Activated naive CD8-positive, alpha-beta T cell treated with anti-CD3 and anti-CD28 coated beads, Interleukin-2, amount 10 ng/mL, durations not matched to agents 7 days and 5 days (primary cell): ENCODE results near the gene PLAC9. TPM values are rescaled to one million over a fixed set of nuclear protein-coding genes. Genes with fewer than 3 reads are reported as not detected.
A peak's percentile ranks its signal among the peaks of the same experiment; 100 is the strongest.
"Not testable (repeated sequence)": the region's sequence is repeated elsewhere in the genome, so short reads cannot be mapped to it uniquely, and the experiment has no call there.

Source experiments
- ATAC-seq: fragments of 150-1000 bp; cut with Tn5 transposase; one replicate; pipeline ENCODE4 v1.10.0; 2021; ENCODE audit warnings: low read depth, moderate library complexity
- POLR2A ChIA-PET: fragments of 350-600 bp; sonication (Branson Sonifier 250); formaldehyde crosslinking; loops from one replicate; lab custom pipeline; 2021; ENCODE audit warnings: antibody characterized with exemption; lab: Charles Lee
- DNase-seq: peaks from one replicate; pipeline ENCODE4 v3.0.0; 2021
- H3K27ac Mint-ChIP-seq: one replicate; pipeline ENCODE4 v1.8.0; 2022; ENCODE audit warnings: mild to moderate bottlenecking, mixed read lengths
- H3K27me3 Mint-ChIP-seq: one replicate; pipeline ENCODE4 v1.8.0; 2022; ENCODE audit warnings: mild to moderate bottlenecking, moderate library complexity, mixed read lengths
- H3K36me3 Mint-ChIP-seq: one replicate; pipeline ENCODE4 v1.8.0; 2021; ENCODE audit warnings: mild to moderate bottlenecking, mixed read lengths
- H3K4me1 Mint-ChIP-seq: one replicate; pipeline ENCODE4 v1.8.0; 2021; ENCODE audit warnings: mixed read lengths
- H3K4me3 Mint-ChIP-seq: one replicate; pipeline ENCODE4 v1.8.0; 2022; ENCODE audit warnings: mild to moderate bottlenecking, moderate library complexity, mixed read lengths
- H3K9me3 Mint-ChIP-seq: one replicate; pipeline ENCODE4 v1.8.0; 2021; ENCODE audit warnings: mixed read lengths
- total RNA-seq, 2 experiments: library from RNA; stranded (reverse); gene quantifications; one replicate each; pipeline ENCODE4 v1.2.3, GENCODE V29; 2021

The PLAC9 gene
- total RNA-seq, 2 experiments from 2014 or later: not detected

DNA sequence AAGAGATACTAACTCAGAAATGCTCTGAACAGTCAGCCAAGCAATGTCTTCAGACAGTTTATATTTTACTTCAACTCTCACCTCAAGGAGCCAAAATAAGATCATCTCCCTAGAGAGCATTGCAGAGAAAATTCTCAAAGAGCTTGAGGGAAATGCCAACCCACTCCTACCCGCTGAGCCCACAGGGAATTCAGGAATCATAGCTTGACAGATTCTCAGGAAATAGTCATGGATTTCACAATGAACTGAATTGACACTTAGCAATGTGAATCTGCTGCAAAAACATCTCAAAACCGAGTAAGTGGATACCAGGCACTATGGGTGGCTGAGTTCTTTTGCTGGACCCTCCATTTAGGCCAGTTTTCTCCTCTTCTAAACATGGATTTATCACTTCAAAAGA, 9.8 kb upstream of the PLAC9 start:
- no peak overlapping the region for H3K27ac Mint-ChIP-seq
- POLR2A ChIA-PET: no interaction called here

DNA sequence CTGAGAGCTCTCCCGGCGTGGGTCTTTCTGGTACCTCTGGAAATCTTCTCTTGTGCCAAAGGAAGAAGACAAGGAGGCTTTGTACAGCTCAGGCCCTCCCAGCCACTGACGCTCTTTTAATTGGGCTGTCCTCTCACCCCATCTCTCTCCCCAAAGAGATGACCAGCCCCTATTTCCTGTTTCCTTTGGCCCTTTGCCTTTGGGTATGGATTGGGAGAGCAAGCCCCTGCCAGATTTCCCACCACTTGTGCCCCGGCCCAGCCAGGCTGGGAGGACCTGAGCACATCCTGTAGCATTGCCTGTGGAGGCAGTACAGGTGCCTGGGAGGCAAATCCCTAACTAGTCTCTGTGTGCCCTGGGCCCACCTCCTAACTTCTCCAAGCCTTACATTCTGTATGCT, 5.7 kb upstream of the PLAC9 start:
- POLR2A ChIA-PET: no interaction called here
- Mint-ChIP-seq H3K4me3 (no peak overlapping the region), H3K27ac (no peak overlapping the region), H3K36me3 (no peaks in the 10 kb centered on the region), H3K27me3 (peaks cover 20% of the 10 kb centered on the region), H3K9me3 (no peaks in the 10 kb centered on the region), H3K4me1 (no peaks in the 10 kb centered on the region)
- no peak for DNase-seq
- ATAC-seq: no peak

More for the DNA sequence above, 9.8 kb upstream of the PLAC9 start:
- H3K27me3 Mint-ChIP-seq: peaks cover 26% of the 10 kb centered on the region
- H3K4me1 Mint-ChIP-seq: no peaks in the 10 kb centered on the region
- H3K4me3 Mint-ChIP-seq: no peak overlapping the region
- H3K9me3 Mint-ChIP-seq: no peaks in the 10 kb centered on the region
- DNase-seq: no peak
- no peaks in the 10 kb centered on the region for H3K36me3 Mint-ChIP-seq
- no peak for ATAC-seq

DNA sequence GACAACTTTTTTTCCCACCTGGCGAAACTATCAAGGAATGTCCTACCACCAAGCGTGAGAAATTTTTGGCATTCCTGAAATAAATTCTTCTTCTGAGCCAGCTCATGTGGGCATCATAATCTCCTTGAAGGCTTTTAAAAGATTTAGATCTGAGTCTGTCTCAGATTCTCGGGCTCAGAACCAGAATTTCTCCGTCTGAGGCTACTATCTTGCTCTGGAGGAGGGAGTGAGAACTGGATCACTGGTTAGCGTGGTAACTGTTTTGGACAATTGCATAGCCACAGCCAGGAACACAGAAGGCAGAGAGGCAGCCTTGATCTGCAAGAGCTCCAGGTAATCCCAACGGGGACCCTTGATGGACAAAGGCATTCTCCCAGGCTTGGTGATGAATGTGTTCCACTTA, 1.0 kb upstream of the PLAC9 start:
- Mint-ChIP-seq H3K4me3 (no peak overlapping the region), H3K27me3 (peaks cover 45% of the 10 kb centered on the region), H3K36me3 (no peaks in the 10 kb centered on the region), H3K4me1 (peaks cover 3% of the 10 kb centered on the region), H3K27ac (no peak overlapping the region), H3K9me3 (no peaks in the 10 kb centered on the region)
- ATAC-seq: no peak
- DNase-seq: no peak
- POLR2A ChIA-PET: no interaction called here

DNA sequence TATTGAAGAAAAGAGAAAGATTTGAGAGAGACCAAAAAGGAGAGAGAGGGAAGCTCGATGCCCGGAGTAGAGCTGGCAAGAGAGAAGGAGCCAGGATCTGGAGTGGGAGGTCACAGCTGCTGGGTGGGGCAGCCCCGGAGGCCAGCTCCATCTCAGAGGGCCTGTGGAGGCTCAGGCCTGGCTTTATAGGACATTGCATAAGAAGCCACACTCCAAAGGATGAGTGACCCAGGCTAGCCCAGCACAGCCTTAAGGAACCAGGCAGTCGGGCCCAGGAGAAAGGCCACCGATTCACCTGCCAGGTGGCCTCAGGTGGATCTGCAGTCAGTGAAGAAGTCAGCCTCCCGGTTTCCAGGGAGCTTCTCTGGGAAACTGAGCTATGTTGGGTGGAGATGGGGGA, 676 bp downstream of the PLAC9 start:
- DNase-seq: no peak
- Mint-ChIP-seq H3K36me3 (no peaks in the 10 kb centered on the region), H3K4me1 (peaks cover 3% of the 10 kb centered on the region), H3K4me3 (no peak overlapping the region), H3K27me3 (peaks cover 41% of the 10 kb centered on the region), H3K27ac (no peak overlapping the region), H3K9me3 (no peaks in the 10 kb centered on the region)
- no peak for ATAC-seq
- POLR2A ChIA-PET: no interaction called here

- H3K9me3 Mint-ChIP-seq, H3K27ac Mint-ChIP-seq, POLR2A ChIA-PET, ATAC-seq, H3K4me1 Mint-ChIP-seq, H3K4me3 Mint-ChIP-seq, DNase-seq, H3K36me3 Mint-ChIP-seq: not testable (repeated sequence)
- H3K27me3 Mint-ChIP-seq: peaks cover 41% of the 10 kb centered on the region
Measured at GRCh38 chr10:80133687-80134086, 1.2 kb downstream of the PLAC9 start.

- Mint-ChIP-seq H3K9me3 (no peaks in the 10 kb centered on the region), H3K4me1 (peaks cover 3% of the 10 kb centered on the region), H3K27me3 (peaks cover 34% of the 10 kb centered on the region), H3K27ac (no peak overlapping the region), H3K36me3 (no peaks in the 10 kb centered on the region), H3K4me3 (no peak overlapping the region)
- ATAC-seq: no peak
- POLR2A ChIA-PET: no interaction called here
- no peak for DNase-seq
Measured at GRCh38 chr10:80136134-80136571, 3.6 kb downstream of the PLAC9 start.

DNA sequence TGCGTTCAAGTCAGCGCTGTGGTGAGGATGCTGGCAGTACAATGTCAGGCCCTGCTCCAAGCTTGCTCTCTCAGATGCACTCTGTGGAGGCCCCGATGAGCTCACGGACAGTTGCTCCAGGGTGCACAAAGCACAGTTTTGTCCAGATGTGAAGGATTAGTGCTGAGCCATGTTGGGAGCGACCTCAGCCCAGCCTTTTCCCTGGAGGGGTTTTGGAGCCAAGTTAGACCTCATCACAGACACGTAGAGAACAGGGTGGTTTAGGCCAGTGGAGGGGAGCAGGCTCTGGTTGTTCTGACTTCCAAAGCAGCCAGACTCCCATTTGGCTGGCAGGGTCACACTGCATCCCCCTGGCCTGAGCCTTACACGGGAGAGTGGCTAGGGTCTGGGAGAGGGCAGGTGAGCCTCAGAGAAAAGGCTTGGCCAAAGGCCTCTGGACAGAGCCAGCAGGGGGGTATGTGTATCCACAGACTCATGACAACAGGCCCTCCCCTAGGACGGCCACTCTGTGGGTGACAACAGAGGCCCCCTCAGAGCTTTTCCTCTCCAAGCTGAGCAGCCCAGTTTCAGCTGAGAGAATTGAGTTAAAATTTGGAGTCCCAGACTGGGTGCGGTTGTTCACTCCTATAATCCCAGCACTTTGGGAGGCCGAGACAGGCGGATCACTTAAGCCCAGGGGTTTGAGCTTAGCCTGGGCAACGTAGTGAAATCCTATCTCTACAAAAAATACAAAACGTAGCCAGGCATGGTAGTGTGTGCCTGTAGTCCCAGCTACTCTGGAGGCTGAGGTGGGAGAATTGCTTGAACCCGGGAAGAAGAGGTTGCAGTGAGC, 4.7 kb downstream of the PLAC9 start:
- DNase-seq (no peak), ATAC-seq (no peak)
- Mint-ChIP-seq H3K27me3 (peaks cover 26% of the 10 kb centered on the region), H3K27ac (no peak overlapping the region), H3K4me1 (peaks cover 3% of the 10 kb centered on the region), H3K9me3 (no peaks in the 10 kb centered on the region), H3K36me3 (no peaks in the 10 kb centered on the region), H3K4me3 (no peak overlapping the region)
- POLR2A ChIA-PET: interaction anchor here (0.7 kb wide), 1 partner anchor 604 kb away, joined by 5 read pairs; no protein-coding TSS in a partner anchor

- Mint-ChIP-seq H3K27ac (no peak overlapping the region), H3K27me3 (peaks cover 22% of the 10 kb centered on the region), H3K4me1 (peaks cover 1% of the 10 kb centered on the region), H3K36me3 (no peaks in the 10 kb centered on the region), H3K4me3 (no peak overlapping the region), H3K9me3 (no peaks in the 10 kb centered on the region)
- POLR2A ChIA-PET: no interaction called here
- DNase-seq (no peak), ATAC-seq (no peak)
Measured at GRCh38 chr10:80137920-80138319, 5.4 kb downstream of the PLAC9 start.

- no peaks in the 10 kb centered on the region for H3K36me3 Mint-ChIP-seq
- H3K27ac Mint-ChIP-seq: no peak overlapping the region
- H3K27me3 Mint-ChIP-seq: peaks cover 9% of the 10 kb centered on the region
- POLR2A ChIA-PET: no interaction called here
- DNase-seq (no peak), ATAC-seq (no peak)
- H3K9me3 Mint-ChIP-seq: no peaks in the 10 kb centered on the region
- H3K4me3 Mint-ChIP-seq: no peak overlapping the region
- H3K4me1 Mint-ChIP-seq: peaks cover 4% of the 10 kb centered on the region
Measured at GRCh38 chr10:80139265-80139664, 6.7 kb downstream of the PLAC9 start.

DNA sequence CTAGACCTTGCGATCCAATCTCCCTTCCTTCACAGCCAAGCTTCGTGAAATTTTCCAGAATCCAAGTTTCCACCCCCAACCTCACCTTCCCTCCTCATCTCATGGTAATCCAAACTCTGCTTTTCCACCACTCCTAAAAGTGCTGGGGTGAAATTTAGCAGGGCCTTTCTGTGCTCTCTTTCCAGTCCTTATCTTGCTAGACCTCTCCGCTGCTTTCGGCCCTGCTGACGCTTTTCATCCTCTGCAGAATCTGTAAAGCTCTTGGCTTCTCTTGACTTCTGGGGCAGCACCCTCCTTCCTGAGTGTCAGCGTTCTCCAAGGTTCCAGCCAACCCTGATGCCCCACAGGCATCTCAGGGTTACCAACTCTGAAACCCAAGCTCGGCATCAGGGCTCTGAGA, 7.7 kb downstream of the PLAC9 start:
- Mint-ChIP-seq H3K36me3 (no peaks in the 10 kb centered on the region), H3K27me3 (peaks cover 4% of the 10 kb centered on the region), H3K9me3 (no peaks in the 10 kb centered on the region), H3K4me1 (peaks cover 11% of the 10 kb centered on the region), H3K27ac (no peak overlapping the region), H3K4me3 (no peak overlapping the region)
- DNase-seq (no peak), ATAC-seq (no peak)
- POLR2A ChIA-PET: no interaction called here

DNA sequence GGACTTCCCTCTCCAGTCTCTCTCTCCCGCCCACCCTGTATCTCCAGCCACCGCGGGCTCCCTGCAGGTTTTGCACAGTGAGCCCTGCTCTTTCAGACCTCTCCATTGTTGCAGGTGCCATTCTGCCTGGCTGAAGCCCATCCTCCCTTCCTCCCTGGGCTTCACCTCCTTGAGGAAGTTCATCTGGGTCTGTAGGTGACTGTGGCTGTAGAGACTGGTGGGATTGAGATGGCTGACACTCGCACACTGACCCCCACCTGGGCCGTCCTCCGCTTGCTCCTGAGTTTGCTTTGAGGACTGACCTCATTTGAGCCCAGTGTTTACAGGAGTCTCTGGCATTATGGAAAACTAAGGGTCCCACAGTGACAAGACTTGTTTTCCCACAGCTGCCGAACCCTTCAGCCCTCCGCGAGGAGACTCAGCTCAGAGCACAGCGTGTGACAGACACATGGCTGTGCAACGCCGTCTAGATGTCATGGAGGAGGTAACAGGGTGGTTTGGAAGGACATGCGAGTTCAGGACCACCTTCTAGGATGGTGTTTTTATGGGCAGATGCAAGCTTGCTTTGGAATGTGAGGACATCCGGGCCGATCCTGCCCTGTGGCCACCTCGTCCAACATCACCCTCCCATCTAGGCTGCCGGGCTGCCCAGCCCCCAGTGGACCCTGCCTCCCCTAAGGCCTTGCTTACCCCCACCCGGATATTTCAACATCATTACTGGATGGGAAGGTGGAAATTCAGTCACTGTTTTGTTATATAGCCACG, 9.3 kb downstream of the PLAC9 start:
- Mint-ChIP-seq H3K4me1 (peaks cover 11% of the 10 kb centered on the region), H3K9me3 (no peaks in the 10 kb centered on the region), H3K4me3 (no peak overlapping the region), H3K27me3 (peaks cover 4% of the 10 kb centered on the region), H3K27ac (no peak overlapping the region), H3K36me3 (no peaks in the 10 kb centered on the region)
- POLR2A ChIA-PET: no interaction called here
- ATAC-seq (no peak), DNase-seq (no peak)

DNA sequence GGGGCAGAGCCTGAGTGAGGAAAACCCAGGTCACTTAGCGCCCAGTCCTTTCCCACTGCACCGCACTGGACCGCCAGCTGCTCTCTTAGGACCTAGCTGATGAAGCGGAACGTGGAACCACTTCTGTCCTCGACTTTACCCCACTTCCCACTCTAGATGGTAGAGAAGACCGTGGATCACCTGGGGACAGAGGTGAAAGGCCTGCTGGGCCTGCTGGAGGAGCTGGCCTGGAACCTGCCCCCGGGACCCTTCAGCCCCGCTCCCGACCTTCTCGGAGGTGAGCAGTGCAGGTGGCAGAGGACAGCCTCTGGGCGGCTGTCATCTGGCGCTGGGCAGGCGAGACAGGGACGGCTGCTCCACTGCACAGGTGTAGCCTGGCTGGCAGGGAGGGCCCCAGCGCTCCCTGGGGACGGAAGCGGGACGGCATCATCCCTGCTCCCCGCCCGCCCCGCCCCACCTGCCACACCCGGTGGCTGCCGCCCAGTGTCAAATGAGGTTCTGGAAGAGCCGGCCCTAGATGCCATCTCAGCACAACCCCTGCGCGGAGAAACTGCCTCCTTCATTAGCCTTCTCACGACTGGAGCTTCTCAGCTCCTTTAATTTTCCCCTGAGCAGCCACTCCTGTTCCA, 11.7 kb downstream of the PLAC9 start:
- peak; percentile 59 for DNase-seq
- peaks cover 2% of the 10 kb centered on the region for H3K27me3 Mint-ChIP-seq
- H3K9me3 Mint-ChIP-seq: no peaks in the 10 kb centered on the region
- H3K36me3 Mint-ChIP-seq: peaks cover 13% of the 10 kb centered on the region
- POLR2A ChIA-PET: interaction anchor here (0.5 to 2.5 kb wide), 5 partner anchors 44 to 115 kb away, joined by 3 to 17 read pairs (median 4); partner anchors contain the start of gene ANXA11
- H3K27ac Mint-ChIP-seq: peak overlapping the region; percentile 70
- peaks cover 11% of the 10 kb centered on the region for H3K4me1 Mint-ChIP-seq
- H3K4me3 Mint-ChIP-seq: peak overlapping the region; percentile 80
- ATAC-seq: peak; percentile 62

DNA sequence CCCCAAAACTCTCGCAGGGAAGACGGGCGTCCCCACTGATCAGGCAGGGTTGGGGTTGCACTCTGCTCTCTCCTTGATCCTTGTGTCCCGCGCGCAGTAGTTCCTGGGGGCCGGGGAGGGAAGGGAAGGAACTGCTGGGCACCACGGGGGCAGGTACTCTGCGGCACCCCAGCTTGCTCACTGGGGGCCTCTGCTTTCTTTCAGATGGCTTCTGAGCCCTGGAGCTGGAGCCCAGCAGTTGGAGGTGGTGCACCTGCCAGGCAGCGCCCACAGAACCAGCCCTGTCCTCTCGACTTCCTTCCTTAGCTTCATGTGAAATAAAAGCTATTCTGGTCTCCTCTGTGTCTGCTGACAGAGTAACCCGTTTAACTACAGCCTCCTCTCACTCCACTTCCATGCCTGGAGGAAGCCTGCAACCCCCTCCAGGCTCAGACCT, 12.2 kb downstream of the PLAC9 start:
- H3K36me3 Mint-ChIP-seq: peaks cover 17% of the 10 kb centered on the region
- POLR2A ChIA-PET: interaction anchor here (0.5 to 2.5 kb wide), 5 partner anchors 43 to 115 kb away, joined by 3 to 17 read pairs (median 4); partner anchors contain the start of gene ANXA11
- ATAC-seq: peak; percentile 53
- H3K4me1 Mint-ChIP-seq: peaks cover 11% of the 10 kb centered on the region
- peak; percentile 53 for DNase-seq
- peak overlapping the region; percentile 70 for H3K27ac Mint-ChIP-seq
- peaks cover 2% of the 10 kb centered on the region for H3K27me3 Mint-ChIP-seq
- H3K4me3 Mint-ChIP-seq: peak overlapping the region; percentile 80
- H3K9me3 Mint-ChIP-seq: no peaks in the 10 kb centered on the region
